Measurements from ENCODE around the gene COL4A3.

The COL4A3 gene

DNA sequence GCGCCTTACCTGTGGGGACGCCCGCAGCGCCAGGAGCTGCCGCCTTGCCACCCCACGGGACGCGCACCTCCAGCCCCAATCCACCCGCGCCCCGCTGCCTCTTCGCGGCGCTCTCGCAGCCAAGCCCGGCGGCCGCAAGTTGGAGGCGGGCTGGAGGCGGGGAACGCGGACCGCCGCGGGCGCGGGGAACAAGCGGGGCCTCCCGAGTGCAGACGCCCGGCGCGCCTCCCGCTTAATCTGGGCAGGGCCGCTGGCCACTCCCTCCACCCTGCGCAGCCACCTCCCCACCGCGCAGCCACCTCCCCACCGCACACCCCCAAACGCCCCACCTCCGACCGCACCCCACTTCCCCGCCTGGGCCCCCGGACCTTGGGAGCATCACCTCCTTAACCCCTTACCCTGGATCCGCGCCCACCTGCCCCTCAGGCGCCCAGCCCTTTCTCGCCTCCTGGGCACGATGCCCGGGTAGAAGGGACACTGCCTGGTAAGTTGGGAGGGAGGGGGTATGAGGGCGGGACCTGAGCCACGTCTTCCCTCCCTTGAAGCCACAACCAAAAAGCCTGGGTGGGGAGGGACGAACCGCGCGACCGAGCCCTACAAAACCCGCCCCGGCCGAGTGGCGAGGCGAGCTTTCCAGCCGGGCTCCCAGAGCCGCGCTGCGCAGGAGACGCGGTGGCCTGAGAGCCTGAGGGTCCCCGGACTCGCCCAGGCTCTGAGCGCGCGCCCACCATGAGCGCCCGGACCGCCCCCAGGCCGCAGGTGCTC lies at the start of gene COL4A3, which contains the start of gene COL4A4:
Gene COL4A3, plus strand, starts transcription at position 627 of the 765 bp plus-strand sequence. Its CDS starts 103 bp downstream, at position 730.
Gene COL4A4, minus strand, starts transcription at position 208 of the 765 bp plus-strand sequence. CDS start 16,722 bp downstream, outside the sequence.
- no peak for DNase-seq (ENCODE audit: low read depth in 3 of 3)

DNA sequence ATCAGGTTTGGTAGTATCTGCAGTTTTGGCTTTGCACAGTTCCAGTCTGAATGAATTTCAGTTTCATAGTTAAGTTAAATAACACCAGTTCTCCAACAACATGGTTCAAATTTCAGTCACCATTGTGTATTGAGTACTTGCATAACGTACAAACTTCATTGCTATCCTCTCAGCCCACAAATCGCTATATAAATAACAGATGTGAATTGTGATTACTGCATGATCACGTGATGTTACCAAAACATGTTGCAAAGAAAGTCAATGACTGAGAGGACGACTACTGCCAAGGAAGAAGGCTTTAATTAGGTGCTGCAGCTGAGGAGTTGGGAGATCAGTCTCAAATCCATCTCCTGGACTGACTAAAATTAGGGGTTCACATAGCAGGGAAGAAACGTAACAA lies 48.7 kb upstream of the COL4A3 start:
- no peak for DNase-seq (ENCODE audit: low read depth in 3 of 3)

DNA sequence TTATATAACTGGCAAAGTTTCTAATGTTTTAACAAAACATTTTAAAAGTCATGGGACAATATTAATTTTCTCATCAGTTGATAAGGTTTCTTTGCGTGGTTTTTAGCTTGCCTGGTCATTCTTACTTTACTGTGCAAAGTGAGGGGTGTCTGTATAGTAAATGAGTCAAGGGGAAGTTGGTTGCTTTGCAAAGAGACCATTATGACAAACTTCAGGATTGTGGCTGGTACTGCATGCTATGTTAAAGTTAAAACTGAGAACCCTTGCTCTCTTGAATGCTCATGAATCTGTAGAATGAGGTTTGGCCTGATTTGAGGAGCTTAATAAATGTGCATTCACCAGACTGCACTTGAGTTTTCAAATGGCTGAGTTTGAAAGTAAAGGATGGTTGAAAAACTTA lies 47.4 kb upstream of the COL4A3 start:
- DNase-seq (ENCODE audit: low read depth in 3 of 3) = no peak

DNA sequence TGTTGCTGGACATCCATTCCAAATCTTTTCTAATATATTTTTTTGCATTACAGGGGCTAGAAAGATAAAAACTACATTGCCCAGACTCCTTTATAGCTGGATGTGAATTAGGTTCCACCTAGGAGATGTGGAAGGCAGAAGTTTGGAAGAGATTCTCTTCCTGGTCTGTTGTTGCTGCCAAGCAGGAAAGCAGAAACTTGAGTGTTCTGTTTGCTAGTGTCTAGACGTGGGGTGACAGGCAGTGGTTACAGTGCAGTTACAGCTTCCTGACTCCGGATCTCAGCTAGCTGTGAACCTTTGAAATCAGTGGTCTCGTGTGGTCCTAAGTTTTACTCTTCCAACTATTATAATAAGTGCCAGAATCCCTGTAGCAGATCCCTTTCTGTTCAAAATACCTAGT lies 46.6 kb upstream of the COL4A3 start:
- no peak for DNase-seq (ENCODE audit: low read depth in 3 of 3)

DNA sequence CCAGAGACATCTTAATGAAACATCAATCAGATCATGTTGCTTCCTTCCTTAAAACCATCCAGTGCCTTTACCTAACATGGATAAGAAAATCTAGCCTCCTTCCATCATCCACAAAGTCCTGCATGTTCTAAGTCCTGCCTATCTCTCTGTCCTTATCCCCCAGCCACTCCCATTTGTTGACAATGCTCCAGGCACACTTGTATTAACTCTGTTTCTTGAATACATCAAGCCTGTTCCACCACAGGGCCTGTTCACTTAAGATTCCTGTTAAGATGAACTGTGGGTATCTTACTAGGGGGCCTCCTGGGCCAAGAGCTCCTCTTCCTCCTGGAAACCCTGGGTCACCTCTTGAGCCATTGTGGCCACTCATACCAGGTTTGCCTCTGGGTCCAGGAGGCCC lies 46.1 kb upstream of the COL4A3 start:
- DNase-seq (ENCODE audit: low read depth in 3 of 3) = no peak

DNA sequence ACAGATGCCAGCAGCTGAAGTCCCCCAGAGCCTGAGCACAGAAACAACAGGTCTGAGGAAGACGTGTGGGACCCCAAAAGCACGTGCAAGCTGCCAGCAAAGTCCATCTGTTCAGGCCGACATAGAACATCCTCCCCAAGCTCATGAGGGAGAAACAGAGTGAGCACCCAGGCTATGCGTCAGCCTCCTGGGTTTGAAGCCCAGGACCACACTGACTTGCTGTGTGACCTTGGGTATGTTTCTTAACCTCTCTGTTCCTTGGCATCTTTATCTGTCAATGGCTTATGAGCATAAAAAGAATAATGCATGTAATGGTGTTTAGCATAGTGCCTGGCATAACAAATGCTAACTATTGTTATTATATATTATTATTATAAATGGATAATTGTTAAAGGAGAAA lies 40.7 kb upstream of the COL4A3 start:
- DNase-seq (ENCODE audit: low read depth in 3 of 3) = no peak

DNA sequence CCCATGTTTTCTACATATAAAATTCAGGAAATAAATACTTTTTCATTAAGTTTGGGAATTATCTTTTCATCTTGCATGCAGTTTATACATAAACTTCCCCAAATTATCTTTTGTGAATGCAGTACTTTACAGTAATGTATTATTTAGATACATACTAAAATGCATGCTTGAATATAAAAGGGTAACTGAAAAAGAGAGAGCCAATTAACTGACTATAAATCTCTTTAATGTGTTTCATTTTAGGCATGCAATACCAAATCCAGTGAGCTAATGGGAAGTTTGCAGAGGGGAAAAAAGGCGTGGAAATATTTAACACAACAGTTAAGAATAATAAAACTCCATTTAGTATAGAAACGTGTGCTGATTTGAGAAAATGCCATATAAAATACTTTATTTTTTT lies 39.6 kb upstream of the COL4A3 start:
- no peak for DNase-seq (ENCODE audit: low read depth in 3 of 3)

DNA sequence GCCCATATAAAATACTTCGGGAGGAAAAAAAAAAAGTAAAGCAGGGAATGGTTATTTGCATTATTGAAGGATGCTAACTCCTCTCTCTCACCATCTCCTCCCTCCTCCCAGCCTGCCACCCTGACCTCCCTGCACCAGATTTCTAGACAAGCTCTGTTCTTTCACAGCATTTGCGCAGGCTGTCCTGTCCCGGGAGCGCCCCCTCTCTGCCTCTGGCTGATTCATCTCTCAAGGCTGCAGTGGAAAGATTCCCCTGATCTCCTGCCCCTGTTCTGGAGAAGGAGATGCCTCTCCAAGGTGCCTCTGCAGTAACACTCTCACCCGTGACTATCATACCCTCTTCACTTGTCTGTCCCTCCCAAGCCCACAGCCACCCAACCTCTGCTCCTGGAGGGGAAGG lies 38.9 kb upstream of the COL4A3 start:
- no peak for DNase-seq (ENCODE audit: low read depth in 3 of 3)

DNA sequence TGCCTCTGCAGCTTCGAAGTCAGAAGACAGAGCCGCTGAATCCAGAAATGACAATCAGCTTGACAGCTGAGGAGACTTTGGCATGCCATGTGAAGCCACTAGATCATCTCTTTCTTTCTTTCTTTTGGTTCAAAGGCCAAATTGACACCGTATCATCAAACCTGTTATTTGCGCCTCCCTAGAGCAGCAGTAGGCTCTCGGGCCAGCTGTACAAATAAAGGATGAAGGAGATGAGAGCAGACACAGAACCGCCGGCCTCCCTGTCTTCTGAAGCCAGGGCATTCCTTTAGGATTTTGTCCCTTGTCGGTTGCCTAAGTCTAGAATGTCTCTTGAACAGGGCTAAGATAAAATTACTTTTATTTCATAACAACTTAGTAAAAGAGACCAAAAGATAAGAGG lies 37.2 kb upstream of the COL4A3 start:
- no peak for DNase-seq (ENCODE audit: low read depth in 3 of 3)

DNA sequence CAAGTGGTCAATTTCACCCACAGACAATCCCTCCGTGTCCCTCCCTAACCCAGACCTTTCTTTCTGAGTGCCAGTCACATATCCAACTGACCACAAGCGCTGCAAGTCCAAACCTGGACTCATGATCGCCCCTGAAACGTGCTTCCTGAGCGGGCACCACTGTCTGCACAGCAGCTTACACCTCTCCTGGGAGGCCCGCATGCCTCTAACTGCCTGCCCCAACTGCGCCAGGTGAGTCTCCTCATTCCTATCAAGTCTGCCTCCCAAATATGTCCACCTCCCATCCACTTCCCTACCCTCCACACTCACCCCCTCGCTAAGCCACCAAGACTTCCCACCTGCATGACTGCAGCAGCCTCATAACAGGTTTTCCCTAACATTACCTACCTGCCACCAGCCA lies 33.8 kb upstream of the COL4A3 start:
- no peak for DNase-seq (ENCODE audit: low read depth in 3 of 3)

DNA sequence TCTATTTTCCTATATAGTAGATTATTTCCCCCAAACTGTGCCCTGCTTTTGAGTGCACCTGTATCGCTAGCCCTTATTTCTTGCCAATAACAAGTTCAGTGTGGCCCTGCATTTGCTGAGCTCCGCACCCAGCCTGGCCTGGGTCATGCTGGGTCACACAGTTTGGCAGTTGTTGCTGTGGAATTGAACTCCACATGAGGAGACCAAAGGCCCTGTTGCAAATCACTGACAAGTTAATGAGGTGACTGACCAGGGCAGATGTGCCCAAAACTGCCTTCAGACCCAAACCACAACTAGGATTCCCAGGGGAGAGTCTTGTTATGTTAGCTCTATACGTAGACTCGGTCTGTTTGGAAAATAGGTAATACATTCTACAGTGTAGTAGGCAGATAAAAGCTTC lies 31.4 kb upstream of the COL4A3 start:
- DNase-seq (ENCODE audit: low read depth in 3 of 3) = no peak

DNA sequence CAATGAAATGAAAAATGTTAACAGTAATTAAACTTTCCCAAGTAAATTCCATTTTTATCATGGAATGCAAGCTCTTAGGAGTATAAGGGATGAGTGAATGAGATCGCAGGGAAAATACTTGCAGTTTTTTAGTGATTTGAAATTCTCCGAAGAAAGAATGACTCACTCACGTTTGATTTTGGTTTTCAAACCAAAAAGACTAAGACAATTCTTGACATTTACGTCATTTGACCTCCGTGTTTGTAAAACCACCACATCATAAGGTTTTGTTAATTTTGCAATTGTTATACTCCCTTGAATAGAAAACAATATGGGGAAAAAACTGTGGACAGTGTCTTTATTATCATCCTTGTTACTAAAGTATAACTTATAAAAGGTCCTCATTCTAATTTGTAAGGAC lies 29.8 kb upstream of the COL4A3 start:
- no peak for DNase-seq (ENCODE audit: low read depth in 3 of 3)

DNA sequence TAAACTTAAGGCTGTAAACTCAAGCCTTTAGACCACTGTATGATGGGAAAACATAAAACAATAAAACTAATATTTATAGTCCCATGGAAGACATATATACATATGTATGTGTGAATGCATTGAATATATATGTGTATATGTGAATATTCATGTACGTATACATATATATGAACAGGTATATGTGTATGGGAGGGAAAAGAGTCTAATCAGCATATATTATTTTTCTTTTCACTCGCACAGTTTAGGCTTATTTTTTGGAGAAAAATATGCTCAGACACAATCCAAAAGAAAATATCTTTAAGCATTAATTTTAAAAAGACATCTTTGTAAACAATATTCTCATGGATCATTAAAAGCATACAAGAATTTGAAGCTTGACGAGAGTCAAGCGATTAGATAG lies 23.1 kb upstream of the COL4A3 start:
- no peak for DNase-seq (ENCODE audit: low read depth in 3 of 3)

DNA sequence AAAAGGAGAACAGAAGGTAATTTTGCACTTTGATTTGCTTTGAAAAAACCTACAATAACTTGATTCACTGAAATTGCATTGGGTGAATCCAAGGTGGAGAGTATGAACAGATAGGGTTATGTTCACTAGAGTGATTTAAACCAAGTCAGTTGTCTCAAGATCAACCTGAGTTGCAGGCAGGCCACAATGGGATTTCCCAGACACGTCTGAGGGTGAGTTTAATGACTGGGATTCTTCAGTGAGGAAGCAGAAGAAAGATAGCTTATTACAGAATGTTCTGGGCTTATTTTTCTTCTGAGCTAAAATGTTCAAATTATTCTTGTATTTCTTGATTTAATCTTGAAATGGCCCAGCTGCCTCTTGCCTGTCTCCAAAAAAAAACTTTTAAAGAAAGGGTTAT lies 20.5 kb upstream of the COL4A3 start:
- DNase-seq (ENCODE audit: low read depth in 3 of 3) = no peak

DNA sequence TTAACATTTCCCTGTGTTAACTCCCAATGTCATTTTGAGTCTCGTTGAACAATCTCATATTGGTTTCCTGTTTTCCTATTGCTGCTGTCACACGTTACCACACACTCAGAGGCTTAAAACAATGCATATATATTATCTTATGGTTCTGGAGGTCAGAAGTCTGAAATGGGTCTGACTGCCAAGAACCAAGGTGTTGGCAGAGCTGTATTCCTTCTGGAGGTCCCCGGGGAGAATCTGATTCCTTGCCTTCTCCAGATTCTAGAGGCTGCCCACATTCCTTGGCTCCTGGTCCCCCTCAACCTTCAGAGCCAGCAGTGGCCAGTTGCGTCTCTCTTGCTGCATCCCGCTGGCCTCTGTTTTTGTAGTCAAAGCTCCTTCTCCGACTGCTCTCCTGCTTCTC lies 18.0 kb upstream of the COL4A3 start:
- no peak for DNase-seq (ENCODE audit: low read depth in 3 of 3)

DNA sequence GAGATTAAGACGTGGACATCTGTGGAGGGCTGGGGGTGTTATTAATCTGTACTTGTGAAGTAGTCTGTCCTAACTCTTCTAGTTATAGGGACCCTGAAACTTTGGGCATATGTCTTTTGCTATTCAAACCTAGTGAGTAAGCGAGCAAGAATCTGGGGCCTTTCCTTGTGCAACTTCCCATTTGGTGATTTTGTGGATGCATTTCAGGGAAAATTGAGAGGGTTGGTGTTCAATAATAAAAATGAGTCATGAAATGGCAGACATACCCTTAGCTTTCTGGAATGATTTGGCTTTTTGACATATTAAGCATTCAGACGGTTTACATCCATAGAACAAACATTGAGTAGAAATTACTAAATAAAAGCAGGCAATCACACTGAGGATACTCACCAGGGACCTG lies 17.4 kb upstream of the COL4A3 start:
- no peak for DNase-seq (ENCODE audit: low read depth in 3 of 3)

DNA sequence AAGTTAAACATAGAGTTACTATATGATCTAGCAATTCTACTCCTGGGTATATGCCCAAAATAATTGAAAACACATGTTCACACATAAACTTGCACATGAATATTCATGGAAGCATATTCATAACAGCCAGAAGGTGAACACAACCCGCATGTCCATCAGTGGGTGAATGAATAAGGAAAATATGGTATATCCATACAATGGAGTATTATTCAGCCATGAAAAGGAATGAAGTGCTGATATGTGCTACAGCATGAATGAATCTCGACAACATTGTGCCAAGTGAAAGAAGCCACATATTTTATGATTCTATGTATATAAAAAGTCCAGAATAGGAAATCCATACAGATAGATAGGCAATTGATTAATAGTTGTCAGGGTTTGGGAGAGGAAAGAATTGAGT lies 16.3 kb upstream of the COL4A3 start:
- DNase-seq (ENCODE audit: low read depth in 3 of 3) = no peak

DNA sequence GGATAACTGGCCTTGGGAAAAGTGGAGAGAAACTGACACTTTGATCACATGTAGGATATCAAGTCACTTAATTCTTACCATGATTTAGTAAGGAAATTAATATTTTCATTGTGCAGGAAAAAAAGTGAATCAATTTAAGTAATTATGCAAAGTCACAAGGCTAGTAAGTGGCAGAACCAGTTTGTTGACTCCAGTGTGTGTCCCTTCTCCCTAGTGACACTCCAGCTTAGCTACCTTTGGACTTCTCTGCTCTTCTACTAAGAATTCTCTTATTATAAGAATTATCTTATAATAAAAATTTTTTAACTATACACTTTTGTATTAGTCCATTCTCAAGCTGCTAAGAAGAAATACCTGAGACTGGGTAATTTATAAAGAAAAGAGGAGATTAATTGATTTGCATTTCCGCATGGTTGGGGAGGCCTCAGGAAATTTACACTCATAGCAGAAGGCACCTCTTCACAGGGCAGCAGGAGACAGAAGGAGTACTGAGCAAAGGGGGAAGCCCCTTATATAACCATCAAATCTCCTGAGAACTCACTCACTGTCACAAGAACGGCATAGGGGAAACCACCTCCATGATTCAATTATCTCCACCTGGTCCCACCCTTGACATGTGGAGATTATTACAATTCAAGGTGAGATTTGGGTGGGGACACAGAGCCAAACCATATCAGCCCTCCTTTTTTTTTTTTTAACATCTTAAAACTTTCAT lies 14.0 kb upstream of the COL4A3 start:
- DNase-seq (ENCODE audit: low read depth in 3 of 3) = no peak

DNA sequence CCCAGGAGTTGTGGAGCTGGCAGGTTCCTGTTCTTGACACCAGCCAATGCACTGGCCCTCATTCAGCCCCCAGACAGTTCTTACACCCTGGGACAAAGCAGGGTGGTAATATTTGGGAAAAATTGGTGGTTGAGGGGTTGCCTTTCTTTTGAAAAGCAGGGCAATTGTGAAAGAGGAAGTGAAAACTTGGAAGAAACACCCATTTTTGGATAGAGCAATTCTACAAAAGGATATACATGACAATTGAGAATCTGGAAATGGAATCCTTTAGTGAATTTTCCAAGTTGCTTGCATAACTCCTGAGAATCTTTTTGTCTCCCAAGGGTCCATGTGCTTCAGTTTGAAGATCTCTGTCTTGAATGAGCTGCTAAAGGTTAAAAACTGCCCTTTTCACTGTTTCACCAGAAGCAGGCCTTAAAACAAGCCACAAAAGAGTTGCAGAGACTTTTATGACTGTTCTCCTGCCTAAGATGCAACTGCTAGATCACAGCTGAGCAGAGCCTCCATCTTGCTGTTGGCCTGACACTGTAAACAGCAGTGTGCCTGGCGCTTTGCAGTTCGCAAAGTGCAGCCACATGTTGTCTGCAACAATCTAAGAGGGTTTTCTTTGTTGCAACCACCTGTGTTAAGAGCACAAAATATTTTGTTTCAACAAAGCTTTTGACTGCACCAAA lies 12.2 kb upstream of the COL4A3 start:
- DNase-seq (ENCODE audit: low read depth in 3 of 3) = no peak

DNA sequence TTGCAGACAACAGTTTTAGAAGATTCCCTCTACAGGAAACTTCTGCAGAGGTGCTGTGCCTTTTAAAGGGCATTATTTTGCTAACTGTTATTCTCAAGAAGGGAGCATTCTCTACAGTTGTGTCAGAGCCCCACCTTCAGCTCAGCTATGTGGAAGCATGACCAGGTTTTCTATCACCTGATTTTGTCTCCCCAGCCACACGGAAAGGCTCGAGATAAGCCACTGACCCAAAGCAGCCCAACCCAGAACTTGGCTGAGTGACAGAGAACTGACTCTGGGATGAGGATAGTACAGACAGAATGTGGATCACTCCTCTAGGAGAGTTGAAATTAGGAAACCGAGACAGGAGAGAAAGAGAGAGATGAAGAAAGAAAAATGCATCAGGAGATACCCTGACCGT lies 11.1 kb upstream of the COL4A3 start:
- DNase-seq (ENCODE audit: low read depth in 3 of 3) = no peak

DNA sequence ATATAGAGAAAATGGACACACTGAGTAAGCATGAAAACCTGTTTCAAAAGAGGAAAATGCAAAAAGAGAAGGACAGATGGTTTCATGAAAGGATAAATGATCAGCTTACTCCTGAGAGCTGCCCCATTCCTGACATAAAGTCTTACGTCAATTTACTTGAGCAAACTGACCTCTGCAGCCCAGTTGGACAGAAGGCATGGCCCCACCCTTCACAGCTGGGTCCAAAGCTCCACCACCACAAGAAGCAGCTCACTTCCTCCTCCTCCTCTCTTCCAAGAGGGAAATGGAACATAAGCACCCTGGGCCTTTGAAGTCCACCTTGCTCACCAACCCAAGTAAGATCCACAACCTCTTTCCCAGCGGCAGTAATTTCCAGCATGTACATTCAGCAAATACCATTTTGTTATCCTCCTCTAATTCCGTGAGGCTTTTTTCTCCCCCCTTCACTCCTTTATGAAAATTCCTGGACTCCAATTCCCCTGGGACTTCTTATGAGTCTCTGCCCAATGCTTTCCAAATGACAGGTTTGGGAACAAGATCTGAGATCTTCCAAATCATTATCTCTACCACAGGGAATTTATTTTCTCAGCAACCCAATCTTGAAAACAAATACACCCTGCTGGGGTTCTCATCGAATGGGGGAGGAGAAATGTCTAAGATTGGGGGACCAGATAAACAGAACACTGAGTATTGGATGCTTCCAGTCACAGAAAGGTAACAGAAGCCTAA lies 10.5 kb upstream of the COL4A3 start:
- DNase-seq (ENCODE audit: low read depth in 3 of 3) = no peak
